ENCODE data around the gene ALDH16A1. TPM values are rescaled to one million over a fixed set of nuclear protein-coding genes. Genes with fewer than 3 reads are reported as not detected.

Gene ALDH16A1
- total and polyA plus RNA-seq, 2 donors (not counting 1 experiment from before 2014, with no cell fraction given) = 2.4 to 24.9 TPM

DNA sequence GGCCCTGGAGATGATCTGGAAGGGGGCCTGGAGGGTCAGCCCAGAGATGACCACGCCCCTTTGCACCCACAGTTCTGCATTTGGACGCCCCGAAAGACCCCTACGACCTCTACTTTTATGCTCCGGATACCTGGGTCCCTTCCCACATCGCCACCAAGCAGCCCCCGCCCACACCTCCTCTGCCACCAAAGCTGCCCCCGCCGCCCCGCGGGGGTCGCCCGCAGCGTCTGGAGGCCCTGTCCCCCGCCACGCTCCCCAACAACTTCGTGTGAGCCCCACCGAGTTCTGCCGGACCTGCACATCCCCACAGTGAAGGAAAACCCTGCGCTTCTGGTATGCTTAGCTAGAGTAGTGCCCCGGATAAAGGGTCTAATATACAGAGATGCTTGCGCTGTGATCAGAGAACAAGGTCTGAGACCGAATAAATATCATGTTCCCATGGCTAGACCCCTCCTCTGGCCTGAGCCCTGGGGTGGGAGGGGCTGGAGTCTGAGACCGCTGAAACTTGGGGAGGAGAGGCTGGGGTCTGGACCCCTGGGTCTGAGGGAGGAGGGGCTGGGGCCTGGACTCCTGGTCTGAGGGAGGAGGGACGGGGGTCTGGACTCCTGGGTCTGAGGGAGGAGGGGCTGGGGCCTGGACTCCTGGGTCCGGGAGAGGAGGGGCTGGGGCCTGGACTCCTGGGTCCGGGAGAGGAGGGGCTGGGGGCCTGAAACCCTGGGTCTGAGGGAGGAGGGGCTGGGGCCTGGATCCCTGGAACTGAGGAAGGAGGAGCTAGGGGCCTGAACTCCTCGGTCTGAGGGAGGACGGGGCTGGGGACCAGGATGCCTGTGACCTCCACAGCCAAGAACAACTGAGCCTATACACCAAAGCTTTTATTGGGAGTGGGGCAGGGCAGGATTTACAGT is 24.2 kb upstream of the ALDH16A1 start:
- H3K9ac ChIP-seq (ENCODE audit: insufficient read depth, low read length) = no peak overlapping the region
- no peaks in the 10 kb centered on the region for H3K4me1 ChIP-seq (ENCODE audit: control insufficient read depth, extremely low read depth, insufficient read depth, low read length)
- no peaks in the 10 kb centered on the region for H3K36me3 ChIP-seq (ENCODE audit: control insufficient read depth, insufficient read depth, low read length)
- no peak overlapping the region for H3K4me2 ChIP-seq (ENCODE audit: extremely low read depth, insufficient read depth, low read length)
- peaks cover 82% of the 10 kb centered on the region for H3K27me3 ChIP-seq (ENCODE audit: control insufficient read depth, insufficient read depth, low read length)
- H3K79me2 ChIP-seq (ENCODE audit: control insufficient read depth, insufficient read depth, low read length) = no peaks in the 10 kb centered on the region
- H3K4me3 ChIP-seq (replicated peaks in 1 of 4; ENCODE audit: control extremely low read depth in 1 of 4, insufficient read depth in 1 of 4, low read depth in 3 of 4, low read length in 4 of 4) = no peak overlapping the region
- no peak for TF ChIP-seq EZH2 (IDR thresholded peaks at IDR 0.05; ENCODE audit: low read length, missing control alignments)
- TF ChIP-seq, protein P1, sequence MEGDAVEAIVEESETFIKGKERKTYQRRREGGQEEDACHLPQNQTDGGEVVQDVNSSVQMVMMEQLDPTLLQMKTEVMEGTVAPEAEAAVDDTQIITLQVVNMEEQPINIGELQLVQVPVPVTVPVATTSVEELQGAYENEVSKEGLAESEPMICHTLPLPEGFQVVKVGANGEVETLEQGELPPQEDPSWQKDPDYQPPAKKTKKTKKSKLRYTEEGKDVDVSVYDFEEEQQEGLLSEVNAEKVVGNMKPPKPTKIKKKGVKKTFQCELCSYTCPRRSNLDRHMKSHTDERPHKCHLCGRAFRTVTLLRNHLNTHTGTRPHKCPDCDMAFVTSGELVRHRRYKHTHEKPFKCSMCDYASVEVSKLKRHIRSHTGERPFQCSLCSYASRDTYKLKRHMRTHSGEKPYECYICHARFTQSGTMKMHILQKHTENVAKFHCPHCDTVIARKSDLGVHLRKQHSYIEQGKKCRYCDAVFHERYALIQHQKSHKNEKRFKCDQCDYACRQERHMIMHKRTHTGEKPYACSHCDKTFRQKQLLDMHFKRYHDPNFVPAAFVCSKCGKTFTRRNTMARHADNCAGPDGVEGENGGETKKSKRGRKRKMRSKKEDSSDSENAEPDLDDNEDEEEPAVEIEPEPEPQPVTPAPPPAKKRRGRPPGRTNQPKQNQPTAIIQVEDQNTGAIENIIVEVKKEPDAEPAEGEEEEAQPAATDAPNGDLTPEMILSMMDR (conservative IDR thresholded peaks at IDR 0.05 in 1 of 2, IDR thresholded peaks at IDR 0.05 in 1 of 2; ENCODE audit: low read depth in 1 of 2, low read length in 2 of 2) = no peak
- H3K9me3 ChIP-seq (ENCODE audit: control insufficient read depth, insufficient read depth, low read depth, low read length) = no peaks in the 10 kb centered on the region
- no peak overlapping the region for H2AFZ ChIP-seq (ENCODE audit: low read length)
- H4K20me1 ChIP-seq (ENCODE audit: control insufficient read depth, extremely low read depth, insufficient read depth, low read length) = no peaks in the 10 kb centered on the region
- H3K27ac ChIP-seq (ENCODE audit: insufficient read depth, low read length) = no peak overlapping the region
- no peak for DNase-seq (ENCODE audit: low read depth in 2 of 2)

DNA sequence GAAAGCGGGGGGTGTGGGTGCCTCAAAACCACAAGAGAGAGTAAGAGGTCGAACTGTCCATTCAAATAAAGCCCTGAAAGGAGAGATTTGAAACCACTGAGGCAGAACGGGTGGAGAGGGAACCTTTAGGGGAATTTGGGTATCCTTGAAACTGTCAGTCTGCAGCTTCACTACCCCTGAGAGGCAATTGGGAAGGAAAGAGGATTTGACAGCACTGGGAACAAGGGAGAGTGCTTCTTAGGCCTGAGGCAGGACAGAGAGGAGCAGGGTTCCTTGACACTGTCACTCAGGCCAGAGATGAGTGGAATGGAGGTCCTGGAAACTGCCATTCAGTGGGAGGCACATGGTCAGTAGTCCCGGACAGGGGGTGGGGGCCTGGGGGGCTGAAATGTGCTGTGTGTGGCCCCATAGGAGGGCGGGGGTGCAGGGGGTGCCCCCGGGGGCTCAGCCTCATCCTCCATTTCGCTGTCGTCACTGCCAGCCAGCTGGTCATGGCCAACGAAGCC is 22.8 kb upstream of the ALDH16A1 start:
- H3K4me3 ChIP-seq (replicated peaks in 1 of 4; ENCODE audit: control extremely low read depth in 1 of 4, insufficient read depth in 1 of 4, low read depth in 3 of 4, low read length in 4 of 4) = no peak overlapping the region
- no peaks in the 10 kb centered on the region for H3K79me2 ChIP-seq (ENCODE audit: control insufficient read depth, insufficient read depth, low read length)
- peaks cover 81% of the 10 kb centered on the region for H3K27me3 ChIP-seq (ENCODE audit: control insufficient read depth, insufficient read depth, low read length)
- H3K9ac ChIP-seq (ENCODE audit: insufficient read depth, low read length) = no peak overlapping the region
- no peaks in the 10 kb centered on the region for H3K36me3 ChIP-seq (ENCODE audit: control insufficient read depth, insufficient read depth, low read length)
- H4K20me1 ChIP-seq (ENCODE audit: control insufficient read depth, extremely low read depth, insufficient read depth, low read length) = no peaks in the 10 kb centered on the region
- no peak overlapping the region for H3K27ac ChIP-seq (ENCODE audit: insufficient read depth, low read length)
- no peak for DNase-seq (ENCODE audit: low read depth in 2 of 2)
- H2AFZ ChIP-seq (ENCODE audit: low read length) = no peak overlapping the region
- H3K4me2 ChIP-seq (ENCODE audit: extremely low read depth, insufficient read depth, low read length) = no peak overlapping the region
- TF ChIP-seq, protein P1 (conservative IDR thresholded peaks at IDR 0.05 in 1 of 2, IDR thresholded peaks at IDR 0.05 in 1 of 2; ENCODE audit: low read depth in 1 of 2, low read length in 2 of 2) = no peak
- H3K9me3 ChIP-seq (ENCODE audit: control insufficient read depth, insufficient read depth, low read depth, low read length) = no peaks in the 10 kb centered on the region
- H3K4me1 ChIP-seq (ENCODE audit: control insufficient read depth, extremely low read depth, insufficient read depth, low read length) = no peaks in the 10 kb centered on the region

DNA sequence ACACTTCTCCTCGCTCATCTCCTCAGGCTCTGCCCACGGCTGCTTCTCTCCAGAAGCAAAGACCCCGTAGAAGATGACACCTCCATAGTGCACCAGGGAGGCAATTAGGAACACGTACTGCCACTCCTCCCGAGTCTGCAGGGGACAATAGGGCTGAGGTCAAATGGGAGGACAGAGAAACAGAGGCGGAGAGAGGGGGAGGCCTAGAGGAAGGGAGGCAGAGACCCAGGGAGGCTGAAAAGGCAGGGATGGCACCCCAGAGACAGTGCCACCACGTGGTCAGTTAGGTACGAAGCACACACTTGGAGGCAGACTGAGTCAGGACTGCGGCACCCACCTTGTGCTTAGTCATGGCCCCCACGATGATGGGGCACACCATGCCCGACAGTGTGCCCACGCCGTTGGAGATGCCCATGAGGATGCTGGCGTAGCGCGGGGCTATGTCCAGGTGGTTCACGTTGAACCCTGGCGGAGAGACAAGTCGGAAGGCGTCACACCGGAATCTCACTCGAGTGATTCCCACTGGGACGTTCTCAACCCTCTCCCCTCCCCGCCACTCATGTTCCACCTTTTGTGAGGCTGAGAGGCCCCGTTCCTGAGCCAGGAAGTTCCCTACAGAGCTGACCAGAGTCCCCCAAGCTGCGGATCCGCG is 22.2 kb upstream of the ALDH16A1 start:
- no peaks in the 10 kb centered on the region for H3K4me1 ChIP-seq (ENCODE audit: control insufficient read depth, extremely low read depth, insufficient read depth, low read length)
- H3K9me3 ChIP-seq (ENCODE audit: control insufficient read depth, insufficient read depth, low read depth, low read length) = no peaks in the 10 kb centered on the region
- no peak overlapping the region for H2AFZ ChIP-seq (ENCODE audit: low read length)
- H4K20me1 ChIP-seq (ENCODE audit: control insufficient read depth, extremely low read depth, insufficient read depth, low read length) = no peaks in the 10 kb centered on the region
- H3K9ac ChIP-seq (ENCODE audit: insufficient read depth, low read length) = no peak overlapping the region
- no peak overlapping the region for H3K4me2 ChIP-seq (ENCODE audit: extremely low read depth, insufficient read depth, low read length)
- no peak for TF ChIP-seq EZH2 (IDR thresholded peaks at IDR 0.05; ENCODE audit: low read length, missing control alignments)
- TF ChIP-seq, protein P1 (conservative IDR thresholded peaks at IDR 0.05 in 1 of 2, IDR thresholded peaks at IDR 0.05 in 1 of 2; ENCODE audit: low read depth in 1 of 2, low read length in 2 of 2) = no peak
- no peaks in the 10 kb centered on the region for H3K36me3 ChIP-seq (ENCODE audit: control insufficient read depth, insufficient read depth, low read length)
- no peak overlapping the region for H3K27ac ChIP-seq (ENCODE audit: insufficient read depth, low read length)
- no peak for DNase-seq (ENCODE audit: low read depth in 2 of 2)
- no peaks in the 10 kb centered on the region for H3K79me2 ChIP-seq (ENCODE audit: control insufficient read depth, insufficient read depth, low read length)
- H3K27me3 ChIP-seq (ENCODE audit: control insufficient read depth, insufficient read depth, low read length) = peaks cover 79% of the 10 kb centered on the region
- no peak overlapping the region for H3K4me3 ChIP-seq (replicated peaks in 1 of 4; ENCODE audit: control extremely low read depth in 1 of 4, insufficient read depth in 1 of 4, low read depth in 3 of 4, low read length in 4 of 4)
